T follicular helper cell (primary cell): ENCODE measurements around the gene CIP2A.
A peak's percentile ranks its signal among the peaks of the same experiment; 100 is the strongest.
"Not testable (repeated sequence)": the region's sequence is repeated elsewhere in the genome, so short reads cannot be mapped to it uniquely, and the experiment has no call there.

Source experiments
- DNase-seq: peaks from one replicate; pipeline ENCODE4 v3.0.0-alpha.2; 2020; ENCODE audit warnings: low read depth
- total RNA-seq, 2 experiments: gene quantifications; one replicate each; lab custom pipeline; 2026; lab: John Stamatoyannopoulos, UW

Gene CIP2A
- total RNA-seq = 9.7 to 11.6 reads per million in 2 experiments

- peak; percentile 74 for DNase-seq
These were observed at the start of gene CIP2A, which contains the start of gene DZIP3 for GRCh38 chr3:108589081-108589997. Gene CIP2A, minus strand, starts transcription at chr3:108589438. Its CDS starts 63 bp downstream, at chr3:108589375. Gene DZIP3, plus strand, starts transcription at chr3:108589722. Its CDS starts 15,685 bp downstream, at chr3:108605407.

- no peak for DNase-seq
These were observed 40.7 kb upstream of the CIP2A start for GRCh38 chr3:108629974-108630373.

GRCh38 chr3:108623504-108623903 lies 34.3 kb upstream of the CIP2A start:
- DNase-seq = no peak

- no peak for DNase-seq
These were observed 31.0 kb upstream of the CIP2A start for GRCh38 chr3:108620250-108620649.

GRCh38 chr3:108616090-108616489 lies 26.9 kb upstream of the CIP2A start:
- not testable (repeated sequence) for DNase-seq

- DNase-seq = no peak
These were observed 21.4 kb upstream of the CIP2A start for GRCh38 chr3:108610651-108611050.

GRCh38 chr3:108608750-108609149 lies 19.5 kb upstream of the CIP2A start:
- no peak for DNase-seq

- DNase-seq = no peak
These were observed 16.3 kb upstream of the CIP2A start for GRCh38 chr3:108605491-108605890.

GRCh38 chr3:108605028-108605427 lies 15.8 kb upstream of the CIP2A start:
- no peak for DNase-seq

GRCh38 chr3:108603691-108604090 lies 14.5 kb upstream of the CIP2A start:
- no peak for DNase-seq

GRCh38 chr3:108602935-108603294 lies 13.7 kb upstream of the CIP2A start:
- DNase-seq = no peak

- DNase-seq = no peak
These were observed 13.2 kb upstream of the CIP2A start for GRCh38 chr3:108602249-108602934.

GRCh38 chr3:108599677-108600409 lies 10.6 kb upstream of the CIP2A start:
- no peak for DNase-seq

- no peak for DNase-seq
These were observed 9.1 kb upstream of the CIP2A start for GRCh38 chr3:108598375-108598774.

GRCh38 chr3:108595321-108595720 lies 6.1 kb upstream of the CIP2A start:
- DNase-seq = no peak

- no peak for DNase-seq
These were observed 1.2 kb upstream of the CIP2A start for GRCh38 chr3:108590460-108590859.

GRCh38 chr3:108589998-108590323 lies 723 bp upstream of the CIP2A start:
- DNase-seq = no peak

- DNase-seq = no peak
These were observed 637 bp downstream of the CIP2A start for GRCh38 chr3:108588601-108589000.

- DNase-seq = no peak
These were observed 11.2 kb downstream of the CIP2A start for GRCh38 chr3:108578064-108578463.

GRCh38 chr3:108569336-108569735 lies 19.9 kb downstream of the CIP2A start:
- DNase-seq = no peak

GRCh38 chr3:108566599-108566998 lies 22.6 kb downstream of the CIP2A start:
- no peak for DNase-seq

GRCh38 chr3:108565506-108565905 lies 23.7 kb downstream of the CIP2A start:
- DNase-seq = no peak
